H1 (cell line): ENCODE measurements around the gene IKZF3. TPM values are rescaled to one million over a fixed set of nuclear protein-coding genes. Genes with fewer than 3 reads are reported as not detected.

Experiments used
- ATF3 ChIP-seq: IDR thresholded peaks from 2 replicates; pipeline ENCODE4 v1.6.1; 2011; ENCODE audit warnings: low read depth, mild to moderate bottlenecking, low read length; ENCODE audit not compliant: insufficient read depth
- BACH1 ChIP-seq: IDR thresholded peaks from 2 replicates; pipeline ENCODE4 v1.6.1; 2012; ENCODE audit warnings: low read length, improper control_type of control experiment
- CBX8 ChIP-seq: fragments of 300-800, 300-1000 bp; sonication (generic); IDR thresholded peaks from 2 replicates; pipeline ENCODE4 v1.7.1; 2016; ENCODE audit warnings: low read depth, low read length, borderline replicate concordance
- CHD1 ChIP-seq: IDR thresholded peaks from 2 replicates; pipeline ENCODE4 v1.6.1; 2012; ENCODE audit warnings: low read depth, low read length, improper control_type of control experiment
- CHD2 ChIP-seq: IDR thresholded peaks from 2 replicates; pipeline ENCODE4 v1.6.1; 2012; ENCODE audit warnings: low read length, improper control_type of control experiment
- CTBP2 ChIP-seq: IDR thresholded peaks from 2 replicates; pipeline ENCODE4 v1.7.0; 2011; ENCODE audit warnings: borderline replicate concordance, mild to moderate bottlenecking, moderate library complexity, mixed read lengths, low read length; ENCODE audit not compliant: insufficient read depth, insufficient read length
- EGR1 ChIP-seq: IDR thresholded peaks from 2 replicates; pipeline ENCODE4 v1.6.1; 2011; ENCODE audit warnings: low read depth, low read length, borderline replicate concordance
- FOSL1 ChIP-seq: IDR thresholded peaks from 2 replicates; pipeline ENCODE4 v1.6.1; 2011; ENCODE audit warnings: mild to moderate bottlenecking, low read depth, low read length, moderate library complexity; ENCODE audit not compliant: insufficient read depth
- JUND ChIP-seq: IDR thresholded peaks from 2 replicates; pipeline ENCODE4 v1.6.1; 2011; ENCODE audit warnings: mild to moderate bottlenecking, improper control_type of control experiment, low read length
- KDM4A ChIP-seq: IDR thresholded peaks from one replicate; pipeline ENCODE4 v1.7.1; 2012; ENCODE audit warnings: low read depth, mild to moderate bottlenecking, moderate library complexity, low read length, inconsistent platforms; ENCODE audit not compliant: severe bottlenecking
- KDM5A ChIP-seq: fragments of 200-600 bp; IDR thresholded peaks from 2 replicates; pipeline ENCODE4 v1.7.1; 2012; ENCODE audit warnings: mild to moderate bottlenecking, low read length, inconsistent platforms, mixed read lengths
- MAFK ChIP-seq: IDR thresholded peaks from 2 replicates; pipeline ENCODE4 v1.6.1; 2012; ENCODE audit warnings: low read depth, mild to moderate bottlenecking, improper control_type of control experiment, low read length
- MAX ChIP-seq: IDR thresholded peaks from 2 replicates; pipeline ENCODE4 v1.6.1; 2012; ENCODE audit warnings: inconsistent platforms
- PHF8 ChIP-seq: fragments of 200-600 bp; sonication (generic); conservative IDR thresholded peaks from 2 replicates; pipeline ENCODE4 v1.7.1; 2012; ENCODE audit warnings: low read depth, mild to moderate bottlenecking, inconsistent platforms, low read length, moderate library complexity
- POLR2A ChIP-seq, 2 experiments: IDR thresholded peaks; 1 replicate in 1 of 2; 2 replicates in 1 of 2; pipeline ENCODE4 v1.6.1; 2011; ENCODE audit warnings: low read depth in 2 of 2, low read length in 2 of 2, mild to moderate bottlenecking in 2 of 2; ENCODE audit errors: control extremely low read depth in 1 of 2
- POLR2AphosphoS5 ChIP-seq: IDR thresholded peaks from 2 replicates; pipeline ENCODE4 v1.6.1; 2011; ENCODE audit warnings: low read depth, low read length
- RBBP5 ChIP-seq: IDR thresholded peaks from 2 replicates; pipeline ENCODE4 v1.7.1; 2012; ENCODE audit warnings: low read depth, mild to moderate bottlenecking, inconsistent platforms, low read length, moderate library complexity, borderline replicate concordance
- SAP30 ChIP-seq: fragments of 300-600 bp; sonication (generic); IDR thresholded peaks from 2 replicates; pipeline ENCODE4 v1.7.1; 2012; ENCODE audit warnings: low read length, moderate library complexity, mild to moderate bottlenecking, inconsistent platforms; ENCODE audit not compliant: insufficient read depth, insufficient replicate concordance
- SIX5 ChIP-seq: IDR thresholded peaks from 2 replicates; pipeline ENCODE4 v1.6.1; 2011; ENCODE audit warnings: mild to moderate bottlenecking, low read depth, low read length
- SP1 ChIP-seq: IDR thresholded peaks from 2 replicates; pipeline ENCODE4 v1.6.1; 2011; ENCODE audit warnings: low read depth, low read length
- SP4 ChIP-seq: IDR thresholded peaks from 2 replicates; pipeline ENCODE4 v1.6.1; 2012; ENCODE audit warnings: low read length, inconsistent platforms
- TBP ChIP-seq: IDR thresholded peaks from 2 replicates; pipeline ENCODE4 v1.6.1; 2011; ENCODE audit warnings: low read depth, low read length, improper control_type of control experiment
- TCF12 ChIP-seq: IDR thresholded peaks from 2 replicates; pipeline ENCODE4 v1.6.1; 2011; ENCODE audit warnings: low read depth, mild to moderate bottlenecking, low read length
- YY1 ChIP-seq: IDR thresholded peaks from 2 replicates; pipeline ENCODE4 v1.6.1; 2011; ENCODE audit warnings: low read depth, mild to moderate bottlenecking, low read length
- ZNF274 ChIP-seq: IDR thresholded peaks from 2 replicates; pipeline ENCODE4 v1.7.0; 2012; ENCODE audit warnings: low read length, borderline replicate concordance; ENCODE audit errors: extremely low read depth
- polyA plus RNA-seq, 7 experiments: library from polyadenylated mRNA; depleted of rRNA in 3 of 7; stranded (reverse) in 5 of 7; unstranded in 2 of 7; fragments of >200 nt in 5 of 7; fragments of 200-250 nt in 2 of 7; gene quantifications; 1 replicate in 5 of 7; 2 replicates in 1 of 7; 4 replicates in 1 of 7; pipeline versions ENCODE4 v1.2.1 to v1.2.3, GENCODE V29; 2011 to 2013; ENCODE audit warnings: missing spikeins in 2 of 7, mixed read lengths in 2 of 7
- total RNA-seq: library from RNA; stranded (reverse); fragmentation: NEBNext Ultra II Directional; extraction: Animal tissue kit (Norgen Biotek cat#: 25700); gene quantifications from 2 replicates; pipeline ENCODE4 v1.2.1, GENCODE V29; 2021

IKZF3 gene
- total and polyA plus RNA-seq, 2 of the 8 experiments (the other 6 are each of a cell fraction or from before 2014, with no cell fraction given), result 0.23 to 0.56 TPM

GRCh38 chr17:39737760-39738567, 126.1 kb downstream of the IKZF3 start, which contains the start of gene GRB7 (continued):
- TF ChIP-seq POLR2A (IDR thresholded peaks at IDR 0.05; ENCODE audit: control extremely low read depth in 1 of 2, low read depth in 2 of 2, low read length in 2 of 2) (peak in 1 of 2 experiments; percentile 77; a peak in 1 of 3 replicates), PHF8 (0 out of 2 replicates have a peak, but pooled peaks have one; percentile 35), BACH1 (no peak), MAX (peak; percentile 15; the same call in 1 of the 2 replicates), CTBP2 (no peak), SAP30 (no peak), TCF12 (peak; percentile 90), POLR2AphosphoS5 (no peak; the same call in 1 of the 2 replicates), EGR1 (no peak), SP1 (no peak), CBX8 (no peak), CHD2 (peak; percentile 16; the same call in 1 of the 2 replicates), RBBP5 (no peak), KDM4A (peak; percentile 44), FOSL1 (no peak), TBP (no peak; the same call in none of the 2 replicates), YY1 (no peak), ATF3 (no peak), SP4 (peak; percentile 84), MAFK (no peak), ZNF274 (no peak), JUND (peak; percentile 46; the same call in 1 of the 2 replicates), SIX5 (no peak), CHD1 (no peak), KDM5A (no peak)
